Endothelial cell (in vitro differentiated cells): ENCODE results near the gene CLEC4G. TPM values are rescaled to one million over a fixed set of nuclear protein-coding genes. Genes with fewer than 3 reads are reported as not detected.

Experiments used
- DNase-seq: peaks from one replicate; pipeline ENCODE4 v3.0.0; 2021; ENCODE audit warnings: low spot score
- H3K27ac Mint-ChIP-seq: one replicate; pipeline ENCODE4 v1.8.0; 2021; ENCODE audit warnings: mixed read lengths, inconsistent platforms; ENCODE audit not compliant: unreplicated experiment
- H3K27me3 Mint-ChIP-seq: one replicate; pipeline ENCODE4 v1.8.0; 2021; ENCODE audit warnings: mild to moderate bottlenecking, moderate library complexity, mixed read lengths, inconsistent platforms; ENCODE audit not compliant: unreplicated experiment
- H3K36me3 Mint-ChIP-seq: one replicate; pipeline ENCODE4 v1.8.0; 2021; ENCODE audit warnings: mild to moderate bottlenecking, low read depth, mixed read lengths, inconsistent platforms; ENCODE audit not compliant: unreplicated experiment
- H3K4me1 Mint-ChIP-seq: one replicate; pipeline ENCODE4 v1.8.0; 2021; ENCODE audit warnings: mild to moderate bottlenecking, mixed read lengths, inconsistent platforms; ENCODE audit not compliant: unreplicated experiment
- H3K4me3 Mint-ChIP-seq: one replicate; pipeline ENCODE4 v1.8.0; 2021; ENCODE audit warnings: mild to moderate bottlenecking, mixed read lengths, inconsistent platforms; ENCODE audit not compliant: unreplicated experiment
- H3K9me3 Mint-ChIP-seq: one replicate; pipeline ENCODE4 v1.8.0; 2021; ENCODE audit warnings: mixed read lengths, inconsistent platforms; ENCODE audit not compliant: unreplicated experiment
- CTCF ChIP-seq: fragments of 200-600 bp; sonication (generic); IDR thresholded peaks from one replicate; pipeline ENCODE4 v1.5.0; 2021; ENCODE audit warnings: antibody characterized with exemption; ENCODE audit not compliant: unreplicated experiment
- total RNA-seq: library from RNA; stranded (reverse); fragmentation: NEBNext Ultra II Directional; extraction: Animal tissue kit (Norgen Biotek cat#: 25700); gene quantifications from one replicate; pipeline ENCODE4 v1.2.1, GENCODE V29; 2021; ENCODE audit not compliant: unreplicated experiment

The CLEC4G gene
- total RNA-seq, 1 donor from 2014 or later, result not detected

GRCh38 chr19:7698583-7698982 is 33.3 kb downstream of the CLEC4G start:
- H3K36me3 Mint-ChIP-seq, result no peaks in the 10 kb centered on the region
- no peaks in the 10 kb centered on the region for H3K4me1 Mint-ChIP-seq
- no peak overlapping the region for H3K4me3 Mint-ChIP-seq
- TF ChIP-seq CTCF, result no peak
- H3K9me3 Mint-ChIP-seq, result no peaks in the 10 kb centered on the region
- peaks cover 13% of the 10 kb centered on the region for H3K27me3 Mint-ChIP-seq
- no peak overlapping the region for H3K27ac Mint-ChIP-seq
- DNase-seq, result no peak

- Mint-ChIP-seq H3K36me3 (no peaks in the 10 kb centered on the region), H3K27ac (no peak overlapping the region), H3K9me3 (no peaks in the 10 kb centered on the region), H3K4me1 (no peaks in the 10 kb centered on the region), H3K4me3 (no peak overlapping the region), H3K27me3 (peaks cover 10% of the 10 kb centered on the region)
- no peak for TF ChIP-seq CTCF
- no peak for DNase-seq
These were observed 34.1 kb downstream of the CLEC4G start for GRCh38 chr19:7697721-7698287.

GRCh38 chr19:7694499-7694898 is 37.4 kb downstream of the CLEC4G start:
- Mint-ChIP-seq H3K27ac (no peak overlapping the region), H3K4me3 (no peak overlapping the region), H3K36me3 (no peaks in the 10 kb centered on the region), H3K27me3 (peaks cover 9% of the 10 kb centered on the region), H3K9me3 (no peaks in the 10 kb centered on the region), H3K4me1 (no peaks in the 10 kb centered on the region)
- DNase-seq, result no peak
- TF ChIP-seq CTCF, result no peak

DNA sequence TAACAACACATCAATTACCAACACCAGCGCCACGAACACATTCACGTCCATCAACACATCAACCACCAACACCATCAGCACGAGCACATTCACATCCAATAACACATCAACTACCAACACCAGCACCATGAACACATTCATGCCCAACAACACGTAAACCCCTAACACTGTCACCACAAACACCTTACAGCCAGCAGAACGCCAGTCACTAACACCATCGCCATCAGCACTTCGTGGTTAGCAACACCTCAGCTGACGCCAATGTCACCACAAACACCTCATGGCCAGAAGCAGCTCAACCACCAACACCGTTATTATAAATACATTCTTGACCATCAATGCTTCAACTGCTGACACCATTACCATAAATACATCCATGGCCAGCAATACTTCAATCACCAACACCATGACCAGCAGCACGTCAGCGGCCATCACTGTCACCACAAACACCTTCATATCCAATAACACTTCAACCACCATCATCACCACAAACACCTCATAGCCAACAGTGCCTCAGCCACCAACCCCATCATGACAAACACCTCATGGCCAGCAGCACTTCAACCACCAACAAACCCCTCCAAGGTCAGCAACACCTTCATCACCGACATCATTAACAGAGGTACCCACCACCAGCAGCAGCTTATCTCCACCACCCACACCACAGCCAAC is 39.4 kb downstream of the CLEC4G start:
- no peaks in the 10 kb centered on the region for H3K4me1 Mint-ChIP-seq
- H3K27me3 Mint-ChIP-seq, result peaks cover 5% of the 10 kb centered on the region

More for the DNA sequence above, 39.4 kb downstream of the CLEC4G start:
- H3K4me3 Mint-ChIP-seq, result no peak overlapping the region
- no peak for DNase-seq
- H3K9me3 Mint-ChIP-seq, result no peaks in the 10 kb centered on the region
- H3K27ac Mint-ChIP-seq, result no peak overlapping the region
- no peaks in the 10 kb centered on the region for H3K36me3 Mint-ChIP-seq
- no peak for TF ChIP-seq CTCF
